Measurements from ENCODE around the gene PMM2.

The PMM2 gene

GRCh38 chr16:8818504-8819270 lies 21.0 kb downstream of the PMM2 start:
- no peak for TF ChIP-seq CTCF (IDR thresholded peaks at IDR 0.05; ENCODE audit: low read depth, low read length)
- DNase-seq (ENCODE audit: low read depth in 2 of 2): no peak
- H3K4me3 ChIP-seq (replicated peaks in 1 of 2; ENCODE audit: low read depth in 2 of 2, low read length in 2 of 2): no peak overlapping the region

- TF ChIP-seq CTCF (IDR thresholded peaks at IDR 0.05; ENCODE audit: low read depth, low read length): no peak
- no peak overlapping the region for H3K4me3 ChIP-seq (replicated peaks in 1 of 2; ENCODE audit: low read depth in 2 of 2, low read length in 2 of 2)
- DNase-seq (ENCODE audit: low read depth in 2 of 2): no peak
These were observed 21.9 kb downstream of the PMM2 start for GRCh38 chr16:8819411-8820034.

- TF ChIP-seq CTCF (IDR thresholded peaks at IDR 0.05; ENCODE audit: low read depth, low read length): no peak
- no peak for DNase-seq (ENCODE audit: low read depth in 2 of 2)
- H3K4me3 ChIP-seq (replicated peaks in 1 of 2; ENCODE audit: low read depth in 2 of 2, low read length in 2 of 2): no peak overlapping the region
These were observed 24.8 kb downstream of the PMM2 start for GRCh38 chr16:8822403-8822802.

GRCh38 chr16:8826278-8826879 lies 28.7 kb downstream of the PMM2 start:
- TF ChIP-seq CTCF (IDR thresholded peaks at IDR 0.05; ENCODE audit: low read depth, low read length): no peak
- no peak overlapping the region for H3K4me3 ChIP-seq (replicated peaks in 1 of 2; ENCODE audit: low read depth in 2 of 2, low read length in 2 of 2)
- DNase-seq (ENCODE audit: low read depth in 2 of 2): no peak

- TF ChIP-seq CTCF (IDR thresholded peaks at IDR 0.05; ENCODE audit: low read depth, low read length): no peak
- DNase-seq (ENCODE audit: low read depth in 2 of 2): peak in 1 of 2 donors; percentile 54
These were observed 31.0 kb downstream of the PMM2 start for GRCh38 chr16:8828541-8829165.

GRCh38 chr16:8831450-8831849 lies 33.8 kb downstream of the PMM2 start:
- no peak for DNase-seq (ENCODE audit: low read depth in 2 of 2)
- TF ChIP-seq CTCF (IDR thresholded peaks at IDR 0.05; ENCODE audit: low read depth, low read length): no peak
- no peak overlapping the region for H3K4me3 ChIP-seq (replicated peaks in 1 of 2; ENCODE audit: low read depth in 2 of 2, low read length in 2 of 2)

More at GRCh38 chr16:8828541-8829165, 31.0 kb downstream of the PMM2 start:
- no peak overlapping the region for H3K4me3 ChIP-seq (replicated peaks in 1 of 2; ENCODE audit: low read depth in 2 of 2, low read length in 2 of 2)

Measured in cardiac fibroblast (primary cell).